Measurements from ENCODE around the gene ANXA4. TPM values are rescaled to one million over a fixed set of nuclear protein-coding genes. Genes with fewer than 3 reads are reported as not detected.

The ANXA4 gene
- total RNA-seq, 1 donor = 36.9 TPM

- no peak overlapping the region for H3K4me3 ChIP-seq (ENCODE audit: low read depth, low read length)
- DNase-seq (ENCODE audit: low read depth) = no peak
- TF ChIP-seq CTCF (IDR thresholded peaks at IDR 0.05; ENCODE audit: insufficient read depth, low read length) = no peak
These were observed 39.7 kb downstream of the ANXA4 start for GRCh38 chr2:69781321-69782248.

- DNase-seq (ENCODE audit: low read depth) = no peak
- no peak overlapping the region for H3K4me3 ChIP-seq (ENCODE audit: low read depth, low read length)
- TF ChIP-seq CTCF (IDR thresholded peaks at IDR 0.05; ENCODE audit: insufficient read depth, low read length) = no peak
These were observed 42.3 kb downstream of the ANXA4 start for GRCh38 chr2:69784228-69784627.

GRCh38 chr2:69785358-69785757 lies 43.4 kb downstream of the ANXA4 start:
- no peak for DNase-seq (ENCODE audit: low read depth)
- H3K4me3 ChIP-seq (ENCODE audit: low read depth, low read length) = no peak overlapping the region
- TF ChIP-seq CTCF (IDR thresholded peaks at IDR 0.05; ENCODE audit: insufficient read depth, low read length) = no peak

- no peak overlapping the region for H3K4me3 ChIP-seq (ENCODE audit: low read depth, low read length)
- TF ChIP-seq CTCF (IDR thresholded peaks at IDR 0.05; ENCODE audit: insufficient read depth, low read length) = no peak
- no peak for DNase-seq (ENCODE audit: low read depth)
These were observed 44.2 kb downstream of the ANXA4 start for GRCh38 chr2:69786052-69786560.

GRCh38 chr2:69789175-69789721 lies 47.3 kb downstream of the ANXA4 start:
- no peak overlapping the region for H3K4me3 ChIP-seq (ENCODE audit: low read depth, low read length)
- no peak for TF ChIP-seq CTCF (IDR thresholded peaks at IDR 0.05; ENCODE audit: insufficient read depth, low read length)
- DNase-seq (ENCODE audit: low read depth) = peak; percentile 70

GRCh38 chr2:69789772-69790600 lies 48.1 kb downstream of the ANXA4 start:
- peak overlapping the region; percentile 1 for H3K4me3 ChIP-seq (ENCODE audit: low read depth, low read length)
- peak; percentile 55 for DNase-seq (ENCODE audit: low read depth)
- TF ChIP-seq CTCF (IDR thresholded peaks at IDR 0.05; ENCODE audit: insufficient read depth, low read length) = no peak

Measured in fibroblast of the aortic adventitia (primary cell).